ENCODE results near the gene SURF2. TPM values are rescaled to one million over a fixed set of nuclear protein-coding genes. Genes with fewer than 3 reads are reported as not detected.

SURF2 gene
- polyA plus RNA-seq, 1 of the 3 experiments (the other 2 are of a cell fraction): 46.8 TPM

DNA sequence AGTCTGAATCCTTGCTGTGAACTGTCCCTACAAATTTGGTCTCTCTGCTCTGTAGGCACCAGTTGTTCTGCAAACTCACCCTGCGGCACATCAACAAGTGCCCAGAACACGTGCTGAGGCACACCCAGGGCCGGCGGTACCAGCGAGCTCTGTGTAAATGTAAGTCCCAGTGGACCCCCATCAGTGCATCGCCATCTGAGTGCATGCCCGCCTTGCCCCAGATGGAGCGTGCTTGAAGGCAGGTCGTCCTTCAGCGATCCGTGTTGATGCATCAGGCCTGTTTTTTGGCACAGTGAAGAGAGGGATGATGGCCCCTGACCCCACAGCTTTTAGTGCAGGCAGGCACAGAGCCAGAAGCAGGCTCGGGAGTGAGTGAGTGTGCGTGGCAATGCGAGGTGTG, 1.3 kb downstream of the SURF2 start:
- Histone ChIP-seq H3K9ac (no peak overlapping the region), H4K20me1 (ENCODE audit: insufficient read depth) (0 out of 2 replicates have a peak, but pooled peaks cover 15% of the 10 kb centered on the region), H3K36me3 (replicated peaks in 1 of 2; ENCODE audit: control insufficient read depth in 1 of 2, insufficient read depth in 2 of 2, low read length in 1 of 2) (peaks cover under 1 to 57% of the 10 kb centered on the region in 2 experiments), H3K27ac (ENCODE audit: low read depth in 2 of 2, low read length in 1 of 2) (no peak overlapping the region), H3F3A (replicated peaks; ENCODE audit: insufficient read depth) (peaks cover 22% of the 10 kb centered on the region), H3K4me3 (ENCODE audit: low read depth in 2 of 2, low read length in 1 of 2) (peak overlapping the region; percentile 68 to 90; a peak in 3 of 4 replicates), H3K79me2 (ENCODE audit: insufficient read depth) (peaks cover 46% of the 10 kb centered on the region), H2AFZ (ENCODE audit: low read depth) (no peak overlapping the region), H3K4me2 (peak overlapping the region; percentile 97), H3K9me3 (no peaks in the 10 kb centered on the region), H3K27me3 (ENCODE audit: insufficient read depth) (no peaks in the 10 kb centered on the region), H3K4me1 (ENCODE audit: control insufficient read depth in 1 of 2, insufficient read depth in 2 of 2, low read depth in 1 of 2, low read length in 1 of 2) (peaks cover 13 to 33% of the 10 kb centered on the region in 2 experiments; a peak in 2 of 4 replicates), H3K9me2 (no peaks in the 10 kb centered on the region)
- 62% methylated on average over 14 of the region's 14 CpGs for WGBS (ENCODE audit: low lambda C conversion rate)
- no peak for DNase-seq
- ChIA-PET POLR2A (interaction anchor here (1.4 to 2.5 kb wide), 3 partner anchors 9 to 11 kb away, joined by 3 to 11 read pairs (median 3); partner anchors contain the start of genes MED22 and RPL7A), CTCF (interaction anchor here (1.2 to 1.9 kb wide), 3 partner anchors 14 to 129 kb away, joined by 4 to 5 read pairs (median 5); no protein-coding TSS in a partner anchor)
- TF ChIP-seq NRF1 (IDR thresholded peaks at IDR 0.05; ENCODE audit: low read depth, low read length) (no peak), SMC3 (IDR thresholded peaks at IDR 0.05; ENCODE audit: low read depth, low read length) (no peak), YY1 (IDR thresholded peaks at IDR 0.05; ENCODE audit: low read depth) (no peak), NFIC (IDR thresholded peaks at IDR 0.05; ENCODE audit: borderline replicate concordance) (no peak), RCOR1 (IDR thresholded peaks at IDR 0.05; ENCODE audit: low read length) (no peak), ELF1 (IDR thresholded peaks at IDR 0.05) (no peak), TAF1 (IDR thresholded peaks at IDR 0.05; ENCODE audit: borderline replicate concordance, low read depth, low read length) (no peak), POLR2AphosphoS5 (IDR thresholded peaks at IDR 0.05; ENCODE audit: low read depth, low read length) (no peak), TCF12 (IDR thresholded peaks at IDR 0.05) (no peak), SIN3A (IDR thresholded peaks at IDR 0.05; ENCODE audit: borderline replicate concordance, low read depth, low read length) (no peak), EZH2phosphoT487 (IDR thresholded peaks at IDR 0.05; ENCODE audit: borderline replicate concordance, low read depth) (no peak)
- TF ChIP-seq, protein P1, sequence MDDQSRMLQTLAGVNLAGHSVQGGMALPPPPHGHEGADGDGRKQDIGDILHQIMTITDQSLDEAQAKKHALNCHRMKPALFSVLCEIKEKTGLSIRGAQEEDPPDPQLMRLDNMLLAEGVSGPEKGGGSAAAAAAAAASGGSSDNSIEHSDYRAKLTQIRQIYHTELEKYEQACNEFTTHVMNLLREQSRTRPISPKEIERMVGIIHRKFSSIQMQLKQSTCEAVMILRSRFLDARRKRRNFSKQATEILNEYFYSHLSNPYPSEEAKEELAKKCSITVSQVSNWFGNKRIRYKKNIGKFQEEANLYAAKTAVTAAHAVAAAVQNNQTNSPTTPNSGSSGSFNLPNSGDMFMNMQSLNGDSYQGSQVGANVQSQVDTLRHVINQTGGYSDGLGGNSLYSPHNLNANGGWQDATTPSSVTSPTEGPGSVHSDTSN (IDR thresholded peaks at IDR 0.05): no peak
- TF ChIP-seq, protein P2, sequence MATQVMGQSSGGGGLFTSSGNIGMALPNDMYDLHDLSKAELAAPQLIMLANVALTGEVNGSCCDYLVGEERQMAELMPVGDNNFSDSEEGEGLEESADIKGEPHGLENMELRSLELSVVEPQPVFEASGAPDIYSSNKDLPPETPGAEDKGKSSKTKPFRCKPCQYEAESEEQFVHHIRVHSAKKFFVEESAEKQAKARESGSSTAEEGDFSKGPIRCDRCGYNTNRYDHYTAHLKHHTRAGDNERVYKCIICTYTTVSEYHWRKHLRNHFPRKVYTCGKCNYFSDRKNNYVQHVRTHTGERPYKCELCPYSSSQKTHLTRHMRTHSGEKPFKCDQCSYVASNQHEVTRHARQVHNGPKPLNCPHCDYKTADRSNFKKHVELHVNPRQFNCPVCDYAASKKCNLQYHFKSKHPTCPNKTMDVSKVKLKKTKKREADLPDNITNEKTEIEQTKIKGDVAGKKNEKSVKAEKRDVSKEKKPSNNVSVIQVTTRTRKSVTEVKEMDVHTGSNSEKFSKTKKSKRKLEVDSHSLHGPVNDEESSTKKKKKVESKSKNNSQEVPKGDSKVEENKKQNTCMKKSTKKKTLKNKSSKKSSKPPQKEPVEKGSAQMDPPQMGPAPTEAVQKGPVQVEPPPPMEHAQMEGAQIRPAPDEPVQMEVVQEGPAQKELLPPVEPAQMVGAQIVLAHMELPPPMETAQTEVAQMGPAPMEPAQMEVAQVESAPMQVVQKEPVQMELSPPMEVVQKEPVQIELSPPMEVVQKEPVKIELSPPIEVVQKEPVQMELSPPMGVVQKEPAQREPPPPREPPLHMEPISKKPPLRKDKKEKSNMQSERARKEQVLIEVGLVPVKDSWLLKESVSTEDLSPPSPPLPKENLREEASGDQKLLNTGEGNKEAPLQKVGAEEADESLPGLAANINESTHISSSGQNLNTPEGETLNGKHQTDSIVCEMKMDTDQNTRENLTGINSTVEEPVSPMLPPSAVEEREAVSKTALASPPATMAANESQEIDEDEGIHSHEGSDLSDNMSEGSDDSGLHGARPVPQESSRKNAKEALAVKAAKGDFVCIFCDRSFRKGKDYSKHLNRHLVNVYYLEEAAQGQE (IDR thresholded peaks at IDR 0.05; ENCODE audit: low read depth, low read length): no peak
- TF ChIP-seq, protein P3, sequence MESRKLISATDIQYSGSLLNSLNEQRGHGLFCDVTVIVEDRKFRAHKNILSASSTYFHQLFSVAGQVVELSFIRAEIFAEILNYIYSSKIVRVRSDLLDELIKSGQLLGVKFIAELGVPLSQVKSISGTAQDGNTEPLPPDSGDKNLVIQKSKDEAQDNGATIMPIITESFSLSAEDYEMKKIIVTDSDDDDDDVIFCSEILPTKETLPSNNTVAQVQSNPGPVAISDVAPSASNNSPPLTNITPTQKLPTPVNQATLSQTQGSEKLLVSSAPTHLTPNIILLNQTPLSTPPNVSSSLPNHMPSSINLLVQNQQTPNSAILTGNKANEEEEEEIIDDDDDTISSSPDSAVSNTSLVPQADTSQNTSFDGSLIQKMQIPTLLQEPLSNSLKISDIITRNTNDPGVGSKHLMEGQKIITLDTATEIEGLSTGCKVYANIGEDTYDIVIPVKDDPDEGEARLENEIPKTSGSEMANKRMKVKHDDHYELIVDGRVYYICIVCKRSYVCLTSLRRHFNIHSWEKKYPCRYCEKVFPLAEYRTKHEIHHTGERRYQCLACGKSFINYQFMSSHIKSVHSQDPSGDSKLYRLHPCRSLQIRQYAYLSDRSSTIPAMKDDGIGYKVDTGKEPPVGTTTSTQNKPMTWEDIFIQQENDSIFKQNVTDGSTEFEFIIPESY (IDR thresholded peaks at IDR 0.05; ENCODE audit: borderline replicate concordance, low read depth): no peak
- TF ChIP-seq, protein P4, sequence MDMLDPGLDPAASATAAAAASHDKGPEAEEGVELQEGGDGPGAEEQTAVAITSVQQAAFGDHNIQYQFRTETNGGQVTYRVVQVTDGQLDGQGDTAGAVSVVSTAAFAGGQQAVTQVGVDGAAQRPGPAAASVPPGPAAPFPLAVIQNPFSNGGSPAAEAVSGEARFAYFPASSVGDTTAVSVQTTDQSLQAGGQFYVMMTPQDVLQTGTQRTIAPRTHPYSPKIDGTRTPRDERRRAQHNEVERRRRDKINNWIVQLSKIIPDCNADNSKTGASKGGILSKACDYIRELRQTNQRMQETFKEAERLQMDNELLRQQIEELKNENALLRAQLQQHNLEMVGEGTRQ (IDR thresholded peaks at IDR 0.05; ENCODE audit: borderline replicate concordance, low read depth, low read length): no peak
